Karpas-422 (cell line): ENCODE data around the gene ENO3. TPM values are rescaled to one million over a fixed set of nuclear protein-coding genes. Genes with fewer than 3 reads are reported as not detected.
"Not testable (repeated sequence)": the region's sequence is repeated elsewhere in the genome, so short reads cannot be mapped to it uniquely, and the experiment has no call there.

Source experiments
- DNase-seq: peaks from one replicate; pipeline ENCODE4 v3.0.0-alpha.2; 2015
- H2AFZ ChIP-seq: fragments of 200-600 bp; sonication (generic); 2 replicates; pipeline ENCODE4 v1.6.1; 2014; ENCODE audit warnings: antibody characterized with exemption, low read length, mixed read lengths
- H3K27ac ChIP-seq: fragments of 200-600 bp; sonication (generic); 2 replicates; pipeline ENCODE4 v1.5.1; 2014; ENCODE audit warnings: mild to moderate bottlenecking, low read length, moderate library complexity
- H3K27me3 ChIP-seq: fragments of 200-600 bp; sonication (generic); 2 replicates; pipeline ENCODE4 v1.6.1; 2014; ENCODE audit warnings: low read length, mixed read lengths
- H3K36me3 ChIP-seq: fragments of 200-600 bp; sonication (generic); 2 replicates; pipeline ENCODE4 v1.6.1; 2014; ENCODE audit warnings: low read length, mixed read lengths; ENCODE audit not compliant: insufficient read depth
- H3K4me1 ChIP-seq: fragments of 200-600 bp; sonication (generic); 2 replicates; pipeline ENCODE4 v1.6.1; 2014; ENCODE audit warnings: mild to moderate bottlenecking, low read length, mixed read lengths
- H3K4me2 ChIP-seq: fragments of 200-600 bp; sonication (generic); 2 replicates; pipeline ENCODE4 v1.6.1; 2014; ENCODE audit warnings: low read length, low read depth, mild to moderate bottlenecking; ENCODE audit not compliant: poor library complexity, severe bottlenecking
- H3K4me3 ChIP-seq: fragments of 200-600 bp; sonication (generic); 2 replicates; pipeline ENCODE4 v1.5.1; 2014; ENCODE audit warnings: mild to moderate bottlenecking, antibody characterized with exemption, low read length, mixed read lengths
- H3K79me2 ChIP-seq: fragments of 200-600 bp; sonication (generic); 2 replicates; pipeline ENCODE4 v1.6.1; 2014; ENCODE audit warnings: mild to moderate bottlenecking, low read length, mixed read lengths
- H3K9ac ChIP-seq: fragments of 200-600 bp; sonication (generic); 2 replicates; pipeline ENCODE4 v1.6.0; 2014; ENCODE audit warnings: low read length
- H3K9me2 ChIP-seq: fragments of 200-600 bp; sonication (generic), shearing (Covaris generic); replicated peaks from 2 replicates; pipeline ENCODE4 v1.6.0; 2014; ENCODE audit warnings: mild to moderate bottlenecking, low read length, moderate library complexity; ENCODE audit not compliant: insufficient read depth
- H3K9me3 ChIP-seq: fragments of 300-700, 200-600 bp; sonication (generic); 2 replicates; pipeline ENCODE4 v1.6.1; 2014; ENCODE audit warnings: low read length, mixed read lengths
- H4K20me1 ChIP-seq: fragments of 200-600 bp; sonication (generic); 2 replicates; pipeline ENCODE4 v1.6.1; 2014; ENCODE audit warnings: mild to moderate bottlenecking, antibody characterized with exemption, low read length, low read depth; ENCODE audit not compliant: insufficient read depth
- total RNA-seq: library from RNA; depleted of rRNA; stranded (reverse); fragments of >200 nt; shearing (Covaris generic); gene quantifications from 2 replicates; pipeline ENCODE4 v1.2.3, GENCODE V29; 2014; ENCODE audit warnings: low replicate concordance

The ENO3 gene
- total RNA-seq, 1 experiment from 2014 or later = 31.1 TPM

GRCh38 chr17:4913994-4914393, 36.9 kb upstream of the ENO3 start:
- no peaks in the 10 kb centered on the region for H3K36me3 ChIP-seq
- H3K4me2 ChIP-seq = no peak overlapping the region
- H3K27me3 ChIP-seq = no peaks in the 10 kb centered on the region
- H3K27ac ChIP-seq = no peak overlapping the region
- H3K9me3 ChIP-seq = no peaks in the 10 kb centered on the region
- H3K9ac ChIP-seq = no peak overlapping the region
- H2AFZ ChIP-seq = no peak overlapping the region
- no peaks in the 10 kb centered on the region for H4K20me1 ChIP-seq
- DNase-seq = no peak
- H3K79me2 ChIP-seq = no peaks in the 10 kb centered on the region
- H3K9me2 ChIP-seq = no peaks in the 10 kb centered on the region
- H3K4me3 ChIP-seq = no peak overlapping the region
- H3K4me1 ChIP-seq = 0 out of 2 replicates have a peak, but pooled peaks cover under 1% of the 10 kb centered on the region

GRCh38 chr17:4914551-4914950, 36.4 kb upstream of the ENO3 start:
- H3K4me1 ChIP-seq, H3K9me2 ChIP-seq, H3K9ac ChIP-seq, H2AFZ ChIP-seq, H3K4me3 ChIP-seq, H3K79me2 ChIP-seq, H3K27ac ChIP-seq, H3K9me3 ChIP-seq, H3K4me2 ChIP-seq, H4K20me1 ChIP-seq, H3K36me3 ChIP-seq, DNase-seq, H3K27me3 ChIP-seq: not testable (repeated sequence)

- H3K27me3 ChIP-seq = no peaks in the 10 kb centered on the region
- no peaks in the 10 kb centered on the region for H3K9me3 ChIP-seq
- no peaks in the 10 kb centered on the region for H3K79me2 ChIP-seq
- no peaks in the 10 kb centered on the region for H4K20me1 ChIP-seq
- no peak overlapping the region for H3K4me3 ChIP-seq
- H3K4me1 ChIP-seq = no peaks in the 10 kb centered on the region
- no peak overlapping the region for H2AFZ ChIP-seq
- H3K9me2 ChIP-seq = no peaks in the 10 kb centered on the region
- H3K27ac ChIP-seq = no peak overlapping the region
- no peaks in the 10 kb centered on the region for H3K36me3 ChIP-seq
- H3K9ac ChIP-seq = no peak overlapping the region
- no peak for DNase-seq
- H3K4me2 ChIP-seq = no peak overlapping the region
These were observed 31.3 kb upstream of the ENO3 start for GRCh38 chr17:4919511-4920047.

GRCh38 chr17:4920351-4921048, 30.4 kb upstream of the ENO3 start:
- Histone ChIP-seq H3K4me2 (no peak overlapping the region), H3K36me3 (no peaks in the 10 kb centered on the region), H3K4me1 (no peaks in the 10 kb centered on the region), H4K20me1 (no peaks in the 10 kb centered on the region), H3K79me2 (no peaks in the 10 kb centered on the region), H3K9me2 (no peaks in the 10 kb centered on the region), H3K9ac (no peak overlapping the region), H3K9me3 (no peaks in the 10 kb centered on the region), H3K27me3 (no peaks in the 10 kb centered on the region), H3K27ac (no peak overlapping the region), H2AFZ (no peak overlapping the region), H3K4me3 (no peak overlapping the region)
- no peak for DNase-seq

GRCh38 chr17:4921320-4921719, 29.6 kb upstream of the ENO3 start:
- no peaks in the 10 kb centered on the region for H3K4me1 ChIP-seq
- no peaks in the 10 kb centered on the region for H3K9me2 ChIP-seq
- H2AFZ ChIP-seq = no peak overlapping the region
- H4K20me1 ChIP-seq = no peaks in the 10 kb centered on the region
- no peak for DNase-seq
- H3K9me3 ChIP-seq = no peaks in the 10 kb centered on the region
- no peak overlapping the region for H3K4me3 ChIP-seq
- no peaks in the 10 kb centered on the region for H3K27me3 ChIP-seq
- H3K4me2 ChIP-seq = no peak overlapping the region
- no peaks in the 10 kb centered on the region for H3K79me2 ChIP-seq
- no peaks in the 10 kb centered on the region for H3K36me3 ChIP-seq
- H3K9ac ChIP-seq = no peak overlapping the region
- no peak overlapping the region for H3K27ac ChIP-seq

GRCh38 chr17:4926577-4927335, 24.2 kb upstream of the ENO3 start:
- not testable (repeated sequence) for H2AFZ ChIP-seq, H3K79me2 ChIP-seq, H3K9me2 ChIP-seq, H3K36me3 ChIP-seq, H3K9me3 ChIP-seq, DNase-seq, H3K4me1 ChIP-seq, H3K4me3 ChIP-seq, H4K20me1 ChIP-seq, H3K27me3 ChIP-seq, H3K27ac ChIP-seq, H3K9ac ChIP-seq, H3K4me2 ChIP-seq

- Histone ChIP-seq H3K4me2 (no peak overlapping the region), H3K27ac (no peak overlapping the region), H3K9me3 (no peaks in the 10 kb centered on the region), H3K36me3 (no peaks in the 10 kb centered on the region), H2AFZ (no peak overlapping the region), H3K4me1 (no peaks in the 10 kb centered on the region), H3K4me3 (no peak overlapping the region), H3K79me2 (no peaks in the 10 kb centered on the region), H4K20me1 (no peaks in the 10 kb centered on the region), H3K27me3 (no peaks in the 10 kb centered on the region), H3K9me2 (no peaks in the 10 kb centered on the region), H3K9ac (no peak overlapping the region)
- no peak for DNase-seq
These were observed 22.0 kb upstream of the ENO3 start for GRCh38 chr17:4928881-4929280.

GRCh38 chr17:4931963-4932362, 19.0 kb upstream of the ENO3 start, which contains the start of gene GP1BA:
Gene GP1BA (plus strand): TSS chr17:4932277. CDS start chr17:4932605, 328 bp downstream.
- Histone ChIP-seq H3K27me3 (no peaks in the 10 kb centered on the region), H3K4me1 (no peaks in the 10 kb centered on the region), H3K9ac (no peak within 1 kb of the TSS), H2AFZ (no peak within 1 kb of the TSS), H3K4me3 (no peak within 1 kb of the TSS), H3K36me3 (no peaks in the 10 kb centered on the region; the same call in 1 of the 2 replicates), H3K9me2 (no peaks in the 10 kb centered on the region), H3K27ac (no peak within 1 kb of the TSS), H3K79me2 (peaks cover 1% of the 10 kb centered on the region; the same call in 1 of the 2 replicates), H3K4me2 (no peak within 1 kb of the TSS), H3K9me3 (no peaks in the 10 kb centered on the region), H4K20me1 (no peaks in the 10 kb centered on the region)
- DNase-seq = no peak
